Measurements from ENCODE around the gene SPTBN5. TPM values are rescaled to one million over a fixed set of nuclear protein-coding genes. Genes with fewer than 3 reads are reported as not detected.

SPTBN5 gene
- total RNA-seq, 1 experiment from 2014 or later = 0.84 TPM

GRCh38 chr15:41829959-41830646 is 63.8 kb downstream of the SPTBN5 start:
- CTCF ChIA-PET = no interaction called here
- no peak for ATAC-seq

GRCh38 chr15:41828807-41829141 is 65.1 kb downstream of the SPTBN5 start:
- Histone ChIP-seq H3K27ac (ENCODE audit: low read length) (no peak overlapping the region), H3K79me2 (ENCODE audit: low read length) (peaks cover 23% of the 10 kb centered on the region), H3K9ac (ENCODE audit: low read length) (peak overlapping the region; percentile 85), H2AFZ (ENCODE audit: low read length) (peak overlapping the region; percentile 78; the same call in 1 of the 2 replicates), H4K20me1 (ENCODE audit: low read length) (no peaks in the 10 kb centered on the region), H3K4me1 (ENCODE audit: insufficient read depth, low read length) (peaks cover 29% of the 10 kb centered on the region), H3K27me3 (ENCODE audit: low read length) (no peaks in the 10 kb centered on the region), H3K4me3 (ENCODE audit: low read length) (peak overlapping the region; percentile 87), H3K4me2 (ENCODE audit: low read length) (peak overlapping the region; percentile 87), H3K9me3 (ENCODE audit: low read length) (no peaks in the 10 kb centered on the region), H3K36me3 (ENCODE audit: low read depth, low read length) (no peaks in the 10 kb centered on the region), H3F3A (ENCODE audit: low read length, unreplicated experiment) (no peaks in the 10 kb centered on the region), H3K9me2 (replicated peaks; ENCODE audit: low read length) (no peaks in the 10 kb centered on the region)
- TF ChIP-seq EZH2 (IDR thresholded peaks at IDR 0.05; ENCODE audit: low read length, unreplicated experiment) (no peak), CTCF (conservative IDR thresholded peaks at IDR 0.05; ENCODE audit: low read depth, low read length) (no peak), EZH2phosphoT487 (IDR thresholded peaks at IDR 0.05; ENCODE audit: borderline replicate concordance, low read length) (no peak)
- CTCF ChIA-PET = interaction anchor here (0.5 kb wide), 1 partner anchor 124 kb away, joined by 4 read pairs; no protein-coding TSS in a partner anchor
- BruUV-seq (replicated peaks) = no TSS peak
- POLR2A ChIA-PET (ENCODE audit: unreplicated experiment) = no interaction called here
- peak; percentile 1 for ATAC-seq
- peak; percentile 33 for DNase-seq
- intact Hi-C loops (cut with micrococcal nuclease) = loop anchor here (2.0 to 10.0 kb wide), 3 partner anchors 66 to 146 kb away; partner anchors contain the start of genes EHD4 and SPTBN5

More at GRCh38 chr15:41829959-41830646, 63.8 kb downstream of the SPTBN5 start:
- H3K4me2 ChIP-seq (ENCODE audit: low read length) = no peak overlapping the region
- H3K4me3 ChIP-seq (ENCODE audit: low read length) = no peak overlapping the region
- no peaks in the 10 kb centered on the region for H3F3A ChIP-seq (ENCODE audit: low read length, unreplicated experiment)
- H3K27me3 ChIP-seq (ENCODE audit: low read length) = no peaks in the 10 kb centered on the region
- no peaks in the 10 kb centered on the region for H3K36me3 ChIP-seq (ENCODE audit: low read depth, low read length)
- H4K20me1 ChIP-seq (ENCODE audit: low read length) = no peaks in the 10 kb centered on the region
- H3K9ac ChIP-seq (ENCODE audit: low read length) = no peak overlapping the region
- no TSS peak for BruUV-seq (replicated peaks)
- TF ChIP-seq EZH2phosphoT487 (IDR thresholded peaks at IDR 0.05; ENCODE audit: borderline replicate concordance, low read length) (no peak), CTCF (conservative IDR thresholded peaks at IDR 0.05; ENCODE audit: low read depth, low read length) (no peak), EZH2 (IDR thresholded peaks at IDR 0.05; ENCODE audit: low read length, unreplicated experiment) (no peak)
- POLR2A ChIA-PET (ENCODE audit: unreplicated experiment) = no interaction called here
- H3K79me2 ChIP-seq (ENCODE audit: low read length) = peaks cover 29% of the 10 kb centered on the region
- no peaks in the 10 kb centered on the region for H3K9me3 ChIP-seq (ENCODE audit: low read length)
- H2AFZ ChIP-seq (ENCODE audit: low read length) = no peak overlapping the region
- no peak for DNase-seq
- intact Hi-C loops (cut with micrococcal nuclease) = loop anchor here (2.0 to 10.0 kb wide), 3 partner anchors 65 to 145 kb away; partner anchors contain the start of genes EHD4 and SPTBN5
- H3K27ac ChIP-seq (ENCODE audit: low read length) = no peak overlapping the region
- no peaks in the 10 kb centered on the region for H3K9me2 ChIP-seq (replicated peaks; ENCODE audit: low read length)
- peaks cover 30% of the 10 kb centered on the region for H3K4me1 ChIP-seq (ENCODE audit: insufficient read depth, low read length)

All from PC-3 (cell line).